Measurements from ENCODE around the gene FAM114A2.

The FAM114A2 gene

GRCh38 chr5:154059583-154059982 is 20.9 kb upstream of the FAM114A2 start:
- H3K4me1 ChIP-seq (ENCODE audit: insufficient read depth, low read length, severe bottlenecking) = peaks cover 16% of the 10 kb centered on the region
- no peak overlapping the region for H2AFZ ChIP-seq (ENCODE audit: low read length)
- H3K9ac ChIP-seq (ENCODE audit: low read length) = no peak overlapping the region
- no peaks in the 10 kb centered on the region for H3K9me2 ChIP-seq (ENCODE audit: low read depth, low read length)
- no peaks in the 10 kb centered on the region for H3K79me2 ChIP-seq (ENCODE audit: insufficient read depth, low read length)
- peaks cover 2% of the 10 kb centered on the region; the same call in 1 of the 2 replicates for H3K9me3 ChIP-seq (ENCODE audit: low read length)
- H3K36me3 ChIP-seq (ENCODE audit: insufficient read depth, low read length) = no peaks in the 10 kb centered on the region; the same call in 1 of the 2 replicates
- H3F3A ChIP-seq (ENCODE audit: insufficient read depth, low read length) = no peaks in the 10 kb centered on the region
- H3K4me3 ChIP-seq (ENCODE audit: low read depth, low read length, poor library complexity, severe bottlenecking) = no peak overlapping the region
- no peak for TF ChIP-seq EZH2 (IDR thresholded peaks at IDR 0.05; ENCODE audit: borderline replicate concordance, low read length)
- H4K20me1 ChIP-seq (ENCODE audit: insufficient read depth, low read length) = no peaks in the 10 kb centered on the region
- H3K27me3 ChIP-seq (ENCODE audit: insufficient read depth, low read length) = no peaks in the 10 kb centered on the region
- no peak overlapping the region for H3K27ac ChIP-seq (ENCODE audit: low read depth, low read length, poor library complexity, severe bottlenecking)
- H3K4me2 ChIP-seq (ENCODE audit: low read length) = no peak overlapping the region

GRCh38 chr5:154059039-154059430 is 20.3 kb upstream of the FAM114A2 start:
- H3K36me3 ChIP-seq (ENCODE audit: insufficient read depth, low read length) = 0 out of 2 replicates have a peak, but pooled peaks cover under 1% of the 10 kb centered on the region
- no peaks in the 10 kb centered on the region for H4K20me1 ChIP-seq (ENCODE audit: insufficient read depth, low read length)
- H3K4me3 ChIP-seq (ENCODE audit: low read depth, low read length, poor library complexity, severe bottlenecking) = no peak overlapping the region
- no peak overlapping the region for H2AFZ ChIP-seq (ENCODE audit: low read length)
- no peak overlapping the region for H3K27ac ChIP-seq (ENCODE audit: low read depth, low read length, poor library complexity, severe bottlenecking)
- peaks cover 16% of the 10 kb centered on the region for H3K4me1 ChIP-seq (ENCODE audit: insufficient read depth, low read length, severe bottlenecking)
- H3K79me2 ChIP-seq (ENCODE audit: insufficient read depth, low read length) = no peaks in the 10 kb centered on the region
- no peak overlapping the region for H3K9ac ChIP-seq (ENCODE audit: low read length)
- no peak overlapping the region; the same call in 1 of the 2 replicates for H3K4me2 ChIP-seq (ENCODE audit: low read length)
- H3K9me3 ChIP-seq (ENCODE audit: low read length) = no peaks in the 10 kb centered on the region
- TF ChIP-seq, protein P1, sequence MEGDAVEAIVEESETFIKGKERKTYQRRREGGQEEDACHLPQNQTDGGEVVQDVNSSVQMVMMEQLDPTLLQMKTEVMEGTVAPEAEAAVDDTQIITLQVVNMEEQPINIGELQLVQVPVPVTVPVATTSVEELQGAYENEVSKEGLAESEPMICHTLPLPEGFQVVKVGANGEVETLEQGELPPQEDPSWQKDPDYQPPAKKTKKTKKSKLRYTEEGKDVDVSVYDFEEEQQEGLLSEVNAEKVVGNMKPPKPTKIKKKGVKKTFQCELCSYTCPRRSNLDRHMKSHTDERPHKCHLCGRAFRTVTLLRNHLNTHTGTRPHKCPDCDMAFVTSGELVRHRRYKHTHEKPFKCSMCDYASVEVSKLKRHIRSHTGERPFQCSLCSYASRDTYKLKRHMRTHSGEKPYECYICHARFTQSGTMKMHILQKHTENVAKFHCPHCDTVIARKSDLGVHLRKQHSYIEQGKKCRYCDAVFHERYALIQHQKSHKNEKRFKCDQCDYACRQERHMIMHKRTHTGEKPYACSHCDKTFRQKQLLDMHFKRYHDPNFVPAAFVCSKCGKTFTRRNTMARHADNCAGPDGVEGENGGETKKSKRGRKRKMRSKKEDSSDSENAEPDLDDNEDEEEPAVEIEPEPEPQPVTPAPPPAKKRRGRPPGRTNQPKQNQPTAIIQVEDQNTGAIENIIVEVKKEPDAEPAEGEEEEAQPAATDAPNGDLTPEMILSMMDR (IDR thresholded peaks at IDR 0.05; ENCODE audit: low read length) = no peak
- TF ChIP-seq EZH2 (IDR thresholded peaks at IDR 0.05; ENCODE audit: borderline replicate concordance, low read length) = no peak
- no peaks in the 10 kb centered on the region for H3K27me3 ChIP-seq (ENCODE audit: insufficient read depth, low read length)
- no peaks in the 10 kb centered on the region for H3K9me2 ChIP-seq (ENCODE audit: low read depth, low read length)
- H3F3A ChIP-seq (ENCODE audit: insufficient read depth, low read length) = no peaks in the 10 kb centered on the region

- TF ChIP-seq EZH2 (IDR thresholded peaks at IDR 0.05; ENCODE audit: borderline replicate concordance, low read length) = no peak
- TF ChIP-seq, protein P1 (IDR thresholded peaks at IDR 0.05; ENCODE audit: low read length) = no peak
- Histone ChIP-seq H4K20me1 (ENCODE audit: insufficient read depth, low read length) (no peaks in the 10 kb centered on the region), H3F3A (ENCODE audit: insufficient read depth, low read length) (no peaks in the 10 kb centered on the region), H3K36me3 (ENCODE audit: insufficient read depth, low read length) (peaks cover 7% of the 10 kb centered on the region), H3K9ac (ENCODE audit: low read length) (no peak overlapping the region), H3K9me2 (ENCODE audit: low read depth, low read length) (no peaks in the 10 kb centered on the region), H3K4me1 (ENCODE audit: insufficient read depth, low read length, severe bottlenecking) (peaks cover 16% of the 10 kb centered on the region), H2AFZ (ENCODE audit: low read length) (no peak overlapping the region), H3K4me3 (ENCODE audit: low read depth, low read length, poor library complexity, severe bottlenecking) (no peak overlapping the region), H3K4me2 (ENCODE audit: low read length) (peak overlapping the region; percentile 25; the same call in 1 of the 2 replicates), H3K9me3 (ENCODE audit: low read length) (no peaks in the 10 kb centered on the region), H3K79me2 (ENCODE audit: insufficient read depth, low read length) (no peaks in the 10 kb centered on the region), H3K27ac (ENCODE audit: low read depth, low read length, poor library complexity, severe bottlenecking) (peak overlapping the region; percentile 9), H3K27me3 (ENCODE audit: insufficient read depth, low read length) (no peaks in the 10 kb centered on the region)
These were observed 19.6 kb upstream of the FAM114A2 start for GRCh38 chr5:154058055-154059038.

Data from OCI-LY1 (cell line).